Measurements from ENCODE around the gene ERMN.
A peak's percentile ranks its signal among the peaks of the same experiment; 100 is the strongest.
"Not testable (repeated sequence)": the region's sequence is repeated elsewhere in the genome, so short reads cannot be mapped to it uniquely, and the experiment has no call there.

The ERMN gene

GRCh38 chr2:157304811-157305722 is 20.6 kb downstream of the ERMN start:
- Mint-ChIP-seq H3K4me1 (peaks cover 5% of the 10 kb centered on the region), H3K27me3 (peaks cover 11% of the 10 kb centered on the region), H3K4me3 (no peak overlapping the region), H3K27ac (ENCODE audit: low read depth) (no peak overlapping the region), H3K36me3 (ENCODE audit: insufficient read depth) (no peaks in the 10 kb centered on the region), H3K9me3 (no peaks in the 10 kb centered on the region)
- ATAC-seq (replicated peaks; ENCODE audit: extremely low read depth, poor library complexity, severe bottlenecking) (no peak), DNase-seq (ENCODE audit: low spot score in 2 of 2) (no peak)

GRCh38 chr2:157303612-157304011 is 22.0 kb downstream of the ERMN start:
- ATAC-seq (replicated peaks; ENCODE audit: extremely low read depth, poor library complexity, severe bottlenecking): no peak
- peaks cover 4% of the 10 kb centered on the region for H3K27me3 Mint-ChIP-seq
- no peaks in the 10 kb centered on the region for H3K36me3 Mint-ChIP-seq (ENCODE audit: insufficient read depth)
- no peak overlapping the region for H3K27ac Mint-ChIP-seq (ENCODE audit: low read depth)
- H3K4me1 Mint-ChIP-seq: peaks cover 5% of the 10 kb centered on the region
- no peak for DNase-seq (ENCODE audit: low spot score in 2 of 2)
- H3K9me3 Mint-ChIP-seq: no peaks in the 10 kb centered on the region
- H3K4me3 Mint-ChIP-seq: no peak overlapping the region

GRCh38 chr2:157302492-157303099 is 23.0 kb downstream of the ERMN start:
- ATAC-seq (replicated peaks; ENCODE audit: extremely low read depth, poor library complexity, severe bottlenecking) (peak; percentile 46), DNase-seq (ENCODE audit: low spot score in 2 of 2) (no peak)
- no peak overlapping the region for H3K4me3 Mint-ChIP-seq
- peaks cover 5% of the 10 kb centered on the region for H3K4me1 Mint-ChIP-seq
- no peak overlapping the region for H3K27ac Mint-ChIP-seq (ENCODE audit: low read depth)
- no peaks in the 10 kb centered on the region for H3K9me3 Mint-ChIP-seq
- H3K36me3 Mint-ChIP-seq (ENCODE audit: insufficient read depth): no peaks in the 10 kb centered on the region
- H3K27me3 Mint-ChIP-seq: peaks cover 13% of the 10 kb centered on the region

- no peak for ATAC-seq (replicated peaks; ENCODE audit: extremely low read depth, poor library complexity, severe bottlenecking)
- H3K9me3 Mint-ChIP-seq: no peaks in the 10 kb centered on the region
- no peak overlapping the region for H3K4me3 Mint-ChIP-seq
- peaks cover 20% of the 10 kb centered on the region for H3K27me3 Mint-ChIP-seq
- no peaks in the 10 kb centered on the region for H3K36me3 Mint-ChIP-seq (ENCODE audit: insufficient read depth)
- no peak for DNase-seq (ENCODE audit: low spot score in 2 of 2)
- no peaks in the 10 kb centered on the region for H3K4me1 Mint-ChIP-seq
- H3K27ac Mint-ChIP-seq (ENCODE audit: low read depth): no peak overlapping the region
Measured at GRCh38 chr2:157301307-157301706, 24.3 kb downstream of the ERMN start.

GRCh38 chr2:157296958-157297357 is 28.7 kb downstream of the ERMN start:
- Mint-ChIP-seq H3K4me1 (no peaks in the 10 kb centered on the region), H3K27ac (ENCODE audit: low read depth) (no peak overlapping the region), H3K36me3 (ENCODE audit: insufficient read depth) (no peaks in the 10 kb centered on the region), H3K27me3 (peaks cover 20% of the 10 kb centered on the region), H3K9me3 (no peaks in the 10 kb centered on the region), H3K4me3 (no peak overlapping the region)
- ATAC-seq (replicated peaks; ENCODE audit: extremely low read depth, poor library complexity, severe bottlenecking): no peak
- no peak for DNase-seq (ENCODE audit: low spot score in 2 of 2)

- Mint-ChIP-seq H3K9me3 (no peaks in the 10 kb centered on the region), H3K36me3 (ENCODE audit: insufficient read depth) (no peaks in the 10 kb centered on the region), H3K27ac (ENCODE audit: low read depth) (no peak overlapping the region), H3K4me1 (no peaks in the 10 kb centered on the region), H3K4me3 (no peak overlapping the region), H3K27me3 (peaks cover 20% of the 10 kb centered on the region)
- ATAC-seq (replicated peaks; ENCODE audit: extremely low read depth, poor library complexity, severe bottlenecking) (no peak), DNase-seq (ENCODE audit: low spot score in 2 of 2) (no peak)
Measured at GRCh38 chr2:157296490-157296889, 29.1 kb downstream of the ERMN start.

- H3K4me1 Mint-ChIP-seq: no peaks in the 10 kb centered on the region
- H3K36me3 Mint-ChIP-seq (ENCODE audit: insufficient read depth): no peaks in the 10 kb centered on the region
- H3K9me3 Mint-ChIP-seq: no peaks in the 10 kb centered on the region
- no peak overlapping the region for H3K4me3 Mint-ChIP-seq
- peaks cover 10% of the 10 kb centered on the region for H3K27me3 Mint-ChIP-seq
- DNase-seq (ENCODE audit: low spot score in 2 of 2) (no peak), ATAC-seq (replicated peaks; ENCODE audit: extremely low read depth, poor library complexity, severe bottlenecking) (no peak)
- no peak overlapping the region for H3K27ac Mint-ChIP-seq (ENCODE audit: low read depth)
Measured at GRCh38 chr2:157292853-157293252, 32.8 kb downstream of the ERMN start.

GRCh38 chr2:157291018-157291417 is 34.6 kb downstream of the ERMN start:
- ATAC-seq (replicated peaks; ENCODE audit: extremely low read depth, poor library complexity, severe bottlenecking) (no peak), DNase-seq (ENCODE audit: low spot score in 2 of 2) (no peak)
- no peaks in the 10 kb centered on the region for H3K4me1 Mint-ChIP-seq
- H3K36me3 Mint-ChIP-seq (ENCODE audit: insufficient read depth): no peaks in the 10 kb centered on the region
- H3K9me3 Mint-ChIP-seq: no peaks in the 10 kb centered on the region
- no peak overlapping the region for H3K4me3 Mint-ChIP-seq
- H3K27ac Mint-ChIP-seq (ENCODE audit: low read depth): no peak overlapping the region
- H3K27me3 Mint-ChIP-seq: no peaks in the 10 kb centered on the region

GRCh38 chr2:157290525-157290924 is 35.1 kb downstream of the ERMN start:
- H3K4me3 Mint-ChIP-seq: no peak overlapping the region
- no peaks in the 10 kb centered on the region for H3K9me3 Mint-ChIP-seq
- no peaks in the 10 kb centered on the region for H3K36me3 Mint-ChIP-seq (ENCODE audit: insufficient read depth)
- H3K27ac Mint-ChIP-seq (ENCODE audit: low read depth): no peak overlapping the region
- ATAC-seq (replicated peaks; ENCODE audit: extremely low read depth, poor library complexity, severe bottlenecking): no peak
- H3K27me3 Mint-ChIP-seq: no peaks in the 10 kb centered on the region
- DNase-seq (ENCODE audit: low spot score in 2 of 2): no peak
- H3K4me1 Mint-ChIP-seq: no peaks in the 10 kb centered on the region

- Mint-ChIP-seq H3K9me3 (no peaks in the 10 kb centered on the region), H3K27me3 (no peaks in the 10 kb centered on the region), H3K27ac (ENCODE audit: low read depth) (no peak overlapping the region), H3K4me3 (no peak overlapping the region), H3K4me1 (no peaks in the 10 kb centered on the region), H3K36me3 (ENCODE audit: insufficient read depth) (no peaks in the 10 kb centered on the region)
- ATAC-seq (replicated peaks; ENCODE audit: extremely low read depth, poor library complexity, severe bottlenecking) (no peak), DNase-seq (ENCODE audit: low spot score in 2 of 2) (no peak)
Measured at GRCh38 chr2:157287160-157287559, 38.5 kb downstream of the ERMN start.

GRCh38 chr2:157283468-157283867 is 42.2 kb downstream of the ERMN start:
- Mint-ChIP-seq H3K9me3 (no peaks in the 10 kb centered on the region), H3K4me3 (no peak overlapping the region), H3K4me1 (no peaks in the 10 kb centered on the region), H3K27ac (ENCODE audit: low read depth) (no peak overlapping the region), H3K36me3 (ENCODE audit: insufficient read depth) (peaks cover 2% of the 10 kb centered on the region), H3K27me3 (peaks cover 29% of the 10 kb centered on the region)
- no peak for ATAC-seq (replicated peaks; ENCODE audit: extremely low read depth, poor library complexity, severe bottlenecking)
- DNase-seq (ENCODE audit: low spot score in 2 of 2): no peak

- no peak overlapping the region for H3K27ac Mint-ChIP-seq (ENCODE audit: low read depth)
- no peaks in the 10 kb centered on the region for H3K4me1 Mint-ChIP-seq
- H3K4me3 Mint-ChIP-seq: no peak overlapping the region
- ATAC-seq (replicated peaks; ENCODE audit: extremely low read depth, poor library complexity, severe bottlenecking) (no peak), DNase-seq (ENCODE audit: low spot score in 2 of 2) (no peak)
- H3K9me3 Mint-ChIP-seq: no peaks in the 10 kb centered on the region
- peaks cover 2% of the 10 kb centered on the region for H3K36me3 Mint-ChIP-seq (ENCODE audit: insufficient read depth)
- H3K27me3 Mint-ChIP-seq: peaks cover 50% of the 10 kb centered on the region
Measured at GRCh38 chr2:157281316-157281715, 44.3 kb downstream of the ERMN start.

GRCh38 chr2:157279311-157279710 is 46.3 kb downstream of the ERMN start:
- not testable (repeated sequence) for ATAC-seq (replicated peaks; ENCODE audit: extremely low read depth, poor library complexity, severe bottlenecking); H3K4me1 Mint-ChIP-seq; H3K36me3 Mint-ChIP-seq (ENCODE audit: insufficient read depth); DNase-seq (ENCODE audit: low spot score in 2 of 2); H3K9me3 Mint-ChIP-seq; H3K27ac Mint-ChIP-seq (ENCODE audit: low read depth); H3K4me3 Mint-ChIP-seq
- H3K27me3 Mint-ChIP-seq: peaks cover 64% of the 10 kb centered on the region

All from central memory CD8-positive, alpha-beta T cell (primary cell).